ENCODE data around the gene LIPC. TPM values are rescaled to one million over a fixed set of nuclear protein-coding genes. Genes with fewer than 3 reads are reported as not detected.

Gene LIPC
- total and polyA plus RNA-seq, 9 of the 15 experiments (the other 6 are each of a cell fraction or from before 2014, with no cell fraction given) = 0.07 to 0.41 (median 0.11) TPM; not detected in 2

DNA sequence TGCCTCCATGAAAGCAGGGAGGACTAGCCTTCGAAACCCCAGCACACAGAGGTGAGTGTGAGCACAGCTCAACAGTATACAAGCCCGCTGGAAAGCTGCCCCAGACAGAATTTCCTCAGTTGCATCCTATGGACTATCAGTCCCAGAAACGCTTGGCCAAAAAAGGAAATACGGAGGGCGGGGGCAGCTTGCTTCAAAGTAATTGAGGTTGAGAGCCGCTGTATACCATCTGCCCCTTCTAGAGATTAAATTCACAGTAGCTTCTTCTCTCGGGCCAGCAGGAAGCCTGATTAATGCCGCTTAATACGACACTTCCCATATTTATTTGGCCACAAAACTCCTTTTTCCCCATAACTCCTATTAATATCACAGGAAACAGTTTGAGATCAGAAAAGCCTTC, 88.7 kb downstream of the LIPC start:
- Histone ChIP-seq H3K4me3 (peak overlapping the region; percentile 0; the same call in 1 of the 2 replicates), H2AFZ (ENCODE audit: low read depth, low read length) (peak overlapping the region; percentile 79), H3K4me1 (replicated peaks in 1 of 2; ENCODE audit: control insufficient read depth in 2 of 2, insufficient read depth in 2 of 2, low read length in 2 of 2) (peaks cover 36 to 57% of the 10 kb centered on the region in 2 experiments), H3K79me2 (ENCODE audit: control insufficient read depth, insufficient read depth, low read length) (no peaks in the 10 kb centered on the region), H4K20me1 (replicated peaks; ENCODE audit: control insufficient read depth, insufficient read depth, low read length) (no peaks in the 10 kb centered on the region), H3K9me3 (replicated peaks; ENCODE audit: control insufficient read depth, insufficient read depth, low read depth, low read length) (no peaks in the 10 kb centered on the region), H3K36me3 (ENCODE audit: control insufficient read depth, insufficient read depth, low read length) (no peaks in the 10 kb centered on the region), H3K4me2 (ENCODE audit: insufficient read depth, low read length) (peak overlapping the region; percentile 81), H3K9ac (ENCODE audit: insufficient read depth in 1 of 2, low read depth in 2 of 2, low read length in 2 of 2) (peak overlapping the region; percentile 33 to 67; a peak in 3 of 4 replicates), H3K27ac (ENCODE audit: extremely low read depth, low read depth, low read length) (peak overlapping the region; percentile 80), H3K9me1 (ENCODE audit: control insufficient read depth, insufficient read depth, low read length) (no peaks in the 10 kb centered on the region), H3K27me3 (ENCODE audit: control insufficient read depth in 2 of 2, insufficient read depth in 2 of 2, low read length in 2 of 2) (no peaks in the 10 kb centered on the region)
- FAIRE-seq = no peak
- WGBS (ENCODE audit: insufficient coverage, low coverage, missing lambda C conversion rate) = 23% methylated on average over 9 of the region's 9 CpGs
- in situ Hi-C loops (cut with MboI) = no loop called here
- peak in 1 of 4 experiments; percentile 48 for DNase-seq (ENCODE audit: extremely low read depth in 1 of 4, low spot score in 3 of 4)
- ATAC-seq = peak; percentile 15; the same call in 2 of the 3 replicates
- BruUV-seq (replicated peaks) = no TSS peak
- TF ChIP-seq ZNF175 (CRISPR knock-in tag; IDR thresholded peaks at IDR 0.05; ENCODE audit: low read depth) = peak; percentile 56; the same call in 1 of the 2 replicates
- TF ChIP-seq SRF (CRISPR knock-in tag; IDR thresholded peaks at IDR 0.05) = peak in 1 of 2 experiments; percentile 93; a peak in 2 of 4 replicates
- TF ChIP-seq CGGBP1 (CRISPR knock-in tag; IDR thresholded peaks at IDR 0.05) = no peak
- TF ChIP-seq IRF1 (CRISPR knock-in tag; IDR thresholded peaks at IDR 0.05; ENCODE audit: borderline replicate concordance) = no peak
- TF ChIP-seq ZNF592 (IDR thresholded peaks at IDR 0.05) = 0 out of 2 replicates have a peak, but pooled peaks have one; percentile 24
- 0 out of 4 replicates have a peak, but pooled peaks of 1 of the 2 experiments have one; percentile 51 for TF ChIP-seq MAZ (CRISPR knock-in tag; conservative IDR thresholded peaks at IDR 0.05 in 1 of 2, IDR thresholded peaks at IDR 0.05 in 1 of 2)
- 0 out of 2 replicates have a peak, but pooled peaks have one; percentile 16 for TF ChIP-seq GABPB1 (CRISPR knock-in tag; IDR thresholded peaks at IDR 0.05)
- 0 out of 2 replicates have a peak, but pooled peaks have one; percentile 23 for TF ChIP-seq ZNF583 (CRISPR knock-in tag; IDR thresholded peaks at IDR 0.05)
- POLR2A ChIA-PET = interaction anchor here (0.6 to 1.6 kb wide), 5 partner anchors 9 to 116 kb away, joined by 3 to 7 read pairs (median 4); no protein-coding TSS in a partner anchor
- CTCF ChIA-PET (ENCODE audit: low intra/inter-chr PET ratio) = no interaction called here
- intact Hi-C loops (cut with micrococcal nuclease) = no loop called here
